DMS153 treated with DMSO at 0.1 percent for 48 hours (cell line): ENCODE results near the gene L3MBTL4.

Experiments used
- DNase-seq: peaks from one replicate; lab custom pipeline; 2025; ENCODE audit not compliant: unreplicated experiment; lab: John Stamatoyannopoulos, UW

L3MBTL4 gene

GRCh38 chr18:5967666-5968065 is 447.0 kb downstream of the L3MBTL4 start:
- no peak for DNase-seq

- DNase-seq: no peak
Observed at GRCh38 chr18:5967007-5967406, 447.7 kb downstream of the L3MBTL4 start.

- no peak for DNase-seq
Observed at GRCh38 chr18:5966514-5966913, 448.2 kb downstream of the L3MBTL4 start.

- DNase-seq: no peak
Observed at GRCh38 chr18:5964996-5965395, 449.7 kb downstream of the L3MBTL4 start.

GRCh38 chr18:5964596-5964995 is 450.1 kb downstream of the L3MBTL4 start:
- DNase-seq: no peak

GRCh38 chr18:5964108-5964507 is 450.6 kb downstream of the L3MBTL4 start:
- no peak for DNase-seq

GRCh38 chr18:5963267-5963666 is 451.4 kb downstream of the L3MBTL4 start:
- no peak for DNase-seq

GRCh38 chr18:5962362-5962761 is 452.3 kb downstream of the L3MBTL4 start:
- no peak for DNase-seq

- DNase-seq: no peak
Observed at GRCh38 chr18:5961828-5962150, 452.9 kb downstream of the L3MBTL4 start.

GRCh38 chr18:5961097-5961827 is 453.4 kb downstream of the L3MBTL4 start:
- no peak for DNase-seq

- DNase-seq: no peak
Observed at GRCh38 chr18:5958822-5959221, 455.9 kb downstream of the L3MBTL4 start.

GRCh38 chr18:5955861-5956260 is 458.9 kb downstream of the L3MBTL4 start:
- no peak for DNase-seq

GRCh38 chr18:5951515-5952091 is 463.1 kb downstream of the L3MBTL4 start:
- DNase-seq: no peak

GRCh38 chr18:5948781-5949180 is 465.9 kb downstream of the L3MBTL4 start:
- no peak for DNase-seq

GRCh38 chr18:5948237-5948636 is 466.5 kb downstream of the L3MBTL4 start:
- DNase-seq: no peak

GRCh38 chr18:5944448-5944847 is 470.3 kb downstream of the L3MBTL4 start:
- no peak for DNase-seq

- DNase-seq: peak; percentile 1
Observed at GRCh38 chr18:5943514-5943913, 471.2 kb downstream of the L3MBTL4 start.

- DNase-seq: no peak
Observed at GRCh38 chr18:5942591-5942990, 472.1 kb downstream of the L3MBTL4 start.

- DNase-seq: no peak
Observed at GRCh38 chr18:5941890-5942289, 472.8 kb downstream of the L3MBTL4 start.

GRCh38 chr18:5939801-5940667 is 474.7 kb downstream of the L3MBTL4 start:
- no peak for DNase-seq

- DNase-seq: no peak
Observed at GRCh38 chr18:5937795-5938194, 476.9 kb downstream of the L3MBTL4 start.

GRCh38 chr18:5937121-5937520 is 477.6 kb downstream of the L3MBTL4 start:
- no peak for DNase-seq
